IPS-NIHi11 (cell line): ENCODE results near the gene CNGA1.
A peak's percentile ranks its signal among the peaks of the same experiment; 100 is the strongest.

Experiments
- DNase-seq: peaks from one replicate; pipeline ENCODE4 v3.0.0; 2012; ENCODE audit warnings: mixed read lengths, low spot score

The CNGA1 gene

DNA sequence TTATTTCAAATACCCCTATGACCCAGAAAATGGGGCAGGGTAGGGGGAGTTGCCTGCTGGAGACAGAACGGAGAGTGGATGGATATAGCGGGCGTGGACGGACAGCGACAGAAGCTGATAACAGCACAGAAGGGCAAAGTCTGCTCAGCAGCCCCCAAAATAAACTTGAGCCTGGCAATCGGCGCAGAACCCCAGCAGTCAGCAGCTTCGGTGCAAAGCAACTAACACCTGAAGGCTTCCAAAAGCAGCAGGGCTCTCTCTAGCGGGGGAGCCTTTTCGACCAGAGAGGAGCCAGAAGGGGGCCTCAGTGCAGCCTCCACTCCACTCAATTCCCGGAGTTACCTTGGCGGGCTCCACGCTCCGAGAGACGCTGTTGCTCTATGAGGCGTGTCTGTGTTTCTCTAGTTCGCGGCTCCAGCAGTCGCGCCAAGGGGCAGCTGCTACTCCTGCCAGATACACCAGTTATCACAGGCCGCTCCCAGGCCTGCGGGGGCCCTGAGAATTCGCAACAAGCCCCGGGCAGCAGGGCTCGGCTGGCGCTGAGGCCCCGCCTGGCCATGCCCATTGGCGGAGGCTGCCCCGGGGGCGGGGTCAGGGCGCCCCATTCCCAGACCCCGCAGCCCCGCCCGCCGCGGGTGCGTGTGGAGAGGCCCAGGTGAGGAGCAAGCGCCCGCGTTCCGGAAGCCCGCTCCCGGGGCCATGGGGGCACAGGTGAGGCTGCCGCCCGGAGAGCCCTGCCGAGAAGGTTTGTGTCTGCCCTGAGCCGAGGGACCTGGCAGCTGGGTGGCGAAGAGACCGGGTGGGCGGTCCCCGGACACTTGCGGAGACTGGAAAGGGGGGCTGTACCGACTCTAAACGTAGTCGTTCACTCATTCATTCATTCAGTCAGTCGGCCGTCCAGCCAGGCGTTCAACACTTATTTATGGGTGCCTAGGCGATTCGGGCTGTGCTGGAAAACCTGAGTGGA, at the start of gene CNGA1, which contains the start of gene NIPAL1:
CNGA1 (minus strand) TSS at position 541 of the 967 bp plus-strand sequence. CDS start 63,992 bp downstream, outside the sequence.
NIPAL1 (plus strand) TSS at position 632 of the 967 bp plus-strand sequence; CDS start at position 700, 68 bp downstream.
- peak; percentile 99 for DNase-seq

GRCh38 chr4:48065587-48066052, 49.1 kb upstream of the CNGA1 start:
- no peak for DNase-seq

GRCh38 chr4:48064349-48064748, 47.9 kb upstream of the CNGA1 start:
- no peak for DNase-seq

DNA sequence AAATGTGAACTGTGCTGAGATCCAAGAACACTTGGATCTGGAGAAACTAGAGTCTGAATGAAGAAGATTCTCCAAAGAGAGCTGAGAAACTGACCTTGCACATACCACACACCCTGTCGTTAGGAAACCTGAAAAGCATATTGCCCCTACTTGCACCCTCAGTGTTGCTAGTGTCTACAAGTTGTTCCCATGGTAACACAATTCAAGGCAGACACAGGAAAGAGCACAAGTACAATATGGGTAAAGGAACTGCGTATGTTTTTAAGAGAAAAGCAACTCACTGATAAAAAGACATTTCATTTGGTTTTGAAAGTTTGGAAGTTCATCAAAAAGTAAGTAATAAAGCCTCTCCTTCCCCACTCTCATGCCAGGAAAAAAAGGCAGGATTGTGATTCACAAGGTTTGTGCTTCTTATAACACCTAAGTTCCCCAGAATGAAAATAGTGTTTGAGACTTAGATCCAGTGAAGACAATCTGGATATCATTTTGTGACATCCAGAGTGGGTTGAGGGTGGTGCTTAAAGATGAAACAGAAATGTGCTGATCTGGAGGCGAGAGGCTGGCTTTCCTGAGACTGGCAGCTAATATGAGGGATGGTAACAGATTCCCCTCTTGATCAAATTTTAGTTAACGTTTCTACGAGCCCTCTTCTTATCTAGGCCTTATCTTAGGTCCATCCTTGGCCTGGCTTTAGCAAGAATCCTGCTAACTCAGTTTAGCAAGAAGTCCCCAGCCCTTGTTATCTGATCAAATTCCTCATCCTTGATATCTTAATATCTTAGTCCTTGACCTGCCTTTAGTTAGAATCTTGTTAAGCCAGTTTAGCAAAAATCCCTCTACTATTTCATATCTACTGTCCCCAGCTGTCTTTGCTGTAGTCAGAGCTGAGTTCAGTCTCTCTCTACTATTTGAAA, 42.4 kb upstream of the CNGA1 start:
- DNase-seq, result no peak

- DNase-seq, result no peak
These were observed 34.6 kb upstream of the CNGA1 start for GRCh38 chr4:48051078-48051477.

GRCh38 chr4:48049483-48049882, 33.0 kb upstream of the CNGA1 start:
- no peak for DNase-seq

DNA sequence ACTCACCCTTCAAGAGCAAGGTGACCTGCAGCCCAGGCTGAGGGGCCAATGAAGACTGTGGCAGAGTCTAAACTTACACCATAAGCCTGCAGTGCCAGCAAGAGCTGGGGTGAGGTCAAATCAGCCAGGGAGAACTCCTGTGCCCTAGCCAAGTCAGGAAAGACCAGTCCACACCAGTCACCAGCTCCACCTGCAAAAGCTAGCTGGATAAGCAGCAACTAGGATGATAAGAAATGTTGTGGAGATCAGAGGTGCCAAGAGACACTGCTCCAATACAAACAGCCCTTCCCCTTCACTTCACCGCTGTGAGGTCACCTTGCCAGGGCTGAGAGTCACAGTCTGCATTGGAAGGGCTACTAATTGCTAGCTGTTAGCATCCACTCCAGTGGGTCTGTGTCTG, 31.4 kb upstream of the CNGA1 start:
- no peak for DNase-seq

- DNase-seq, result no peak
These were observed 31.0 kb upstream of the CNGA1 start for GRCh38 chr4:48047421-48047844.

DNA sequence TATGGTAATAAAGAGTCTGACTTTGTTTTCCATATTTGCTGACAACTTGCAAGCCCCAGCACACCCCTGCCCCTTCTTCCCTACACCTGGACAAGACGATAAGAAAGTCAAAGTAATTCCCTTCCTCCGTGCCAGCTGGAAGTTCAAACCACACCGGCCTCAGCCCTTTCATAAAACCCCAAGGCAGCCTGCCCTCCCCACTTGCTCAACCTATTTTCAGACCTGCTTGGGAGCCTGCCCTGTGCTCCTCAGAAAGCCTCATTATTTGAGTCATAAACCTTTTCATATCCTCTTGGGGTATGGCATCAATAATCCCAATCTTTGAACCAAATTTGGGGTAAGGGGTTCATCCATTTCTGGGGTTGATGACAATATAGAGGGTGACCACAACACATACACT, 29.6 kb upstream of the CNGA1 start:
- DNase-seq, result no peak

GRCh38 chr4:48044298-48044697, 27.8 kb upstream of the CNGA1 start:
- DNase-seq, result no peak

GRCh38 chr4:48043504-48043903, 27.0 kb upstream of the CNGA1 start:
- DNase-seq, result no peak

DNA sequence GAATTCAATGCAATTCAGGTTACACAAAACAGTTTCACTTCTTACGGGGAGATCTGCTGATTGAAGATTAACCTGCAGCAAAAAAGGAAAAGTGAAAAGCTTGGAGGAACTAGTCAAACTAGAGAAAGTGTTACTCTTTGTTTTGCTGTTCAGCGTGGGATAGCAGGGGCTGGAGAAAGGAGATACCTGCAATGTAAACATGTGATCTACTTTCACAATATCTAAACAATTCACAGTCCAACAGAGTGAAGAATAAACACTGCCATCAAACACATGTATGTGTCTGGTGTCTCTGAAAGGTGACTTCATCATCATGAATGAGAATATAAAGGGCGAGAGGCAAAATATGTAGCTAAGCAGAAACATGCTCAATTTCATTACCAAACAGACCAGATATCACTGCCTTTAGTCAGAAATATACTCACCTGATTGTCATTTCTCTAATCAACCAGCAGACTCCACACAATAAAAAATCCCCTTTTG, 26.5 kb upstream of the CNGA1 start:
- no peak for DNase-seq

- DNase-seq, result no peak
These were observed 25.2 kb upstream of the CNGA1 start for GRCh38 chr4:48041535-48042137.

GRCh38 chr4:48039561-48039960, 23.1 kb upstream of the CNGA1 start:
- no peak for DNase-seq

DNA sequence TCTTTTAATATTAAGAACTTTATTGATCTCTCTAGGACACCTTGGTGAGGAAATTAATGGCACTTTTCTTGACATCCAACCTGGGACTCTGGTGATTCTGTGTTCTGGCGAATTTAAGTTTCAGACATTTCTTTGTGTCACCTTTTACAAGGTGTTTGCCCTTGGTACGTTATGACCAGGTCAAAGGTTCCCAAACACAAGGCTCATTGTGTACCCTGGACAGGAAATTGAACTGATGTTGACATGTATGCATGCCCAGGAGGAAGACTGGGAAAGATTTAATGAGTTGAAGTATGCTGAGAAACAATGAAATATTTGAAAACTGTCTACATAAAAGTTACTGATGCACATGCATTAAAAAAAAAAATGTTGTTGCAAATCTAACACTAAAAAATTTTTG, 22.2 kb upstream of the CNGA1 start:
- no peak for DNase-seq

DNA sequence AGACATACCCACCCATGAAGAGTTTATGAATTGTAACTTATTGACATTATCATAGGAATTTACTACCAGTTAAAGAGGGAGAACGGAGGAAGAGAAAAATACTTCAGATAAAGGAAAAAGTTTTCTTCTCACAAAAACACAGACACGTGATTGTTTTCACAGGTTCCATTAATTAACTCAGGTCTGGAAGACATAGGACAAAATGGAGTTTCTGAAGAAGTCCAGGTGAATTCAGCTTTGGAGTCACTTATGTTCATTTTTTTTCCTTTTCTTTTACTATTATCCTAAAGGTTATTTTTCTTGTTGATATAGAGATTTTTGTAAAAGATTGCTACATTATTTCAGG, 20.6 kb upstream of the CNGA1 start:
- no peak for DNase-seq

GRCh38 chr4:48035952-48036351, 19.5 kb upstream of the CNGA1 start:
- DNase-seq, result no peak

DNA sequence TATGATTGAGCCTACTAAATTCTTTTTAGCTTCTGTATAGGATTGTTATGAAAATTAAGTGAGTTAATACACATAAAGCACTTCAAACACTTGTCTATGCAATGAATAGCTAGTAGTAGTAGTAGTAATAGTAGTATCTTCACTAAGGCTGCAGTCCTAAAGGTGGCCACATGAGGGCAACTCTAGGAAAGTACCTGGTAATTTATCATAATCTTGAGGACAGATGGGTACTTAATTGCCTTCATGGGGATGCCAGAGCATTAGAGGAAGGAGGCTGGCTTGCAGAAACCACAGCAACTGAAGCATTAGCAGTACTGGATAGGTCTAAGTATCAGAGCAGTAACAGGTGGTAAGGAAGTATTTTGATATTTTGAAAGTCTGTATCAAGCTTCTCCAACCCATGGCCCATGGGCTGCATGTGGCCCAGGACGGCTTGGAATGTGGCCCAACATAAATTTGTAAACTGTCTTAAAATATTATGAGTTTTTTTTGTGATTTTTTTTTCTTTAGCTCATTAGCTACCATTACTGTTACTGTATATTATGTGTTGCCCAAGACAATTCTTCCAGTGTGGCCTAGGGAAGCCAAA, 17.4 kb upstream of the CNGA1 start:
- DNase-seq, result peak; percentile 45

DNA sequence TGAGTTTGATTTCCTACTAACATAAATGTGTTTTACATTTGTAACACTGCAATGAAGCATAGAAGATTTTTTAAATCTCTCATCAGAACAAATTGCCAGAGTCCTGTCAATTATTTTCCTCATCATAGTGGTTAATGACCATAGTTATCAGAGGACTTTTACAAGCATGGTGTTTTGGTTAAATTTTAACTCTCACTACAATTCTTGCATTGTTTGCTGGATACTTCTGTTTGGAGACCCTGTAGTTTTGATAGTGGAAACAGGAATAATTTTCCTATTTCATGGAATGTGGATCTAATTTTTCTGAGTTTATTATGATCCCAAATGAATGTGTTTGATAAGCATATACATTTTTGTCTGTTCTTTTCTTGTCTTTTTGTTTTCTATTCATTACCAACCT, 16.9 kb upstream of the CNGA1 start:
- no peak for DNase-seq

GRCh38 chr4:48032721-48033120, 16.2 kb upstream of the CNGA1 start:
- DNase-seq, result no peak

GRCh38 chr4:48031802-48032525, 15.5 kb upstream of the CNGA1 start:
- DNase-seq, result no peak
